Activated T-cell treated with anti-CD3 and anti-CD28 coated beads, Interleukin-2, amount 50 U/mL, for 48 hours (primary cell): Measurements from ENCODE around the gene UPB1.

Experiments used
- DNase-seq, 2 experiments: peaks; one replicate each; pipeline ENCODE4 v3.0.0-alpha.2; 2020

The UPB1 gene

DNA sequence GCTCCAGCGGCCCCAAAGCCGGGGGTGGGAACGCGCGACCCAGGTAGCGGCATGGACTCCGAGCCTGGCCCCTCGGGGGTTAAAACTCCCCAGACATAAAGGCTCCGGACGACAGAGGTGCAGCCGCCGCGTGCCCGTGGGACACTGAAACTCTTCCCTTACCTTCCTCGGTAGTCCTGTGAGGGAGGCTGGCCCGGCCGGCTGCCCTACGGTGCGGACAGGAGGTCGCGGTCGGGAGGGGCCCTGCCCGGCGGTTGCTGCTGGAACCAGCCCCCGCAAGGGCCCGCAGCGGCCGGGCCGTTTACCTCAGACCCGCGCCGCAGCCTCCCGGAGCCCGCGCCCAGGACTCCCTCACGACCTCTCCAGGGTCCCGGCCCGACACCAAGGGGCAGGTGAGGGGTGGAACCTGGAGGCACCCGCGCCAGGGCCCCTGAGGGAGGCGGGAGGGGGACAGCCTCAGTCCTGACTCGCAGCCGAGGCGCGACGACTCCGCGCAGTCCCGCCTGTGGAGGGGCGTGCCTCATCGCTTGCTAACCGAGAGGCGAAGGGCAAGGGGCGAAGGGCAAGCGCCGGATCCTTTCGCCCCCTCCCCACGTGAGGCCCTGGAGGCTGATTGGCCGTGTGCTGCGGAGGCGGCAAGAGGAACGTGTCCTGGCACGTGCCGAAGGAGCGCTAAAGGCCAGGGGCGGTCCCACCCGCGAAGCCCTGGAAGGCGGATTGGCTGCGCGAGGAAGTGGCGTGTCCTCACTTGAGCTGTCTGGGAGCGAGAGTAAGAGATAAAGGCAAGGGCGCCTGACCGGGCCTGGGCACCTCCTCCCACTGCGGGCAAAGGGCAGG lies at the start of gene UPB1:
Gene UPB1 (plus strand): TSS at position 805 of the 837 bp plus-strand sequence. CDS start 72 bp downstream, outside the sequence.
- DNase-seq = no peak

DNA sequence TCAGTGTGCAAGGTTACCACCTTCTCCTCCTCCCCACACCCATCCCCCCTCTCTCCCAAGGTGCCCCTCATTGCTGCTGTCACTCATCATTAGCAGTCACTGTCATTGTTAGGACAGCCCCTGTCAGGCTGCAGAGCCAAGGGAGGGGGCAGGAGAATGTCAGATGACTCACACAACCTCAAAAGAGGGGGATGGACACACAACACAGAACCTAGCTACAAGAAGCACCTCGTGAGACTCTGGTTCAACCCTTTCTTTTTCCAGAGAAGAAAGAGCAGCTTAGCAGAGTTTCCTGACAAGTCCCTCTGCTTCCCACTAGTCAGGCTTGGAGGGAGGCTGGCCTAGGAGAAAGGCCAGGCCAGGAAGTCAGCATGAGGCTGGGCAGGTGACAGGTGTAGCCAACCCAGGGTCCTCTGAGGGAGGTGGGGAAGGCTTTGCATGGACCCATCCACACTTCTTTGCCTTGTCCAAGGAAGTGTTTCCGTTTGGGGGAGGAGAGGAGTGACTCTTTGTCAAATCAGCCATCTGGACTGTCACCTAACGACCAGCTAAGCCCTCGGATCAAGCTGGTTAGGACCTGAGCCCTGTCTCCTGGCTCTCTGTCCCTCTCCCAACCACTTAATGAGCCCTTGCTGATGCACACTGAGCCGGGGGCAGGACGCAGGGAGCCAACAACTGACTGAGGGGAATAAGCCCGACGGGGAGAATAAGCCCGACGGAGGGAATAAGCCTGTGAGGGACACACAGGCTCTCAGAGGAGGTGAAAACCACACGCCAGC lies 49.5 kb upstream of the UPB1 start:
- peak in 1 of 2 experiments; percentile 46 for DNase-seq

DNA sequence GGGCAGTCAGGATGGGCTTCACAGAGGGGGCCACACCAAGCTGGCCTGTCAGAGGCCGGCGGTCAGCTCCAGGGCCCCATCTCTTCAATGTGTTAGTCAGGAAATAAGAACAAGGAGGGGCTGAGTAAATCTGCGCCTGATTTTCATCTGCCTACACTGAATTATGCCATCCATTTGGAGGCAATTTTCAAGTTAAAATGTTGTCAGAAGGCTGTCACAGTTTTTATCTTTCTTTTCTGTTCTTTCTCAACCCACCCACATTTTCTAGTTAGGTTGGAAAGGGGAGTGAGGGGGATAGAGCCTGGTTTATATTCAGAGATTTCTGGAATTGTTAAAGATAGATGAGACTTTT lies 48.9 kb upstream of the UPB1 start:
- DNase-seq = no peak

DNA sequence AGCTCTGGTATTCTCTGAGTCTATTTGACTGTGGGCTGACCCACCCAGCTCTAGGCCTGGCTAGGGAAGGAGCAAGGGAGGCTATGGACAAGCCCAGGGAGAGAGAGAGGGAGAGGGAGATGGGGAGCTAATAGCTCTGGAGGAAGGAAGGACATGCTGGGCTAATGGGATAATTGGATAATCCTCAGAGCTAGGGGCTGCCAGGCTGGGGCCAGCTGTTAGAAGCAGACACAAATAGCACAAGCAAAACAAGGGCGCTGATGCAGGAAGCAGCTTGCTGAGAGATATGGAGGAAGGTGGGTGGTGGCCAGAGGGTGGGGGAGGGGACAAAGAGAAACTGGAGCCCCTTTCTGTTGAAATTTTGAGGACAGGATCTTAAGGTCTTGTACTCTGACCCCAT lies 44.5 kb upstream of the UPB1 start:
- no peak for DNase-seq

DNA sequence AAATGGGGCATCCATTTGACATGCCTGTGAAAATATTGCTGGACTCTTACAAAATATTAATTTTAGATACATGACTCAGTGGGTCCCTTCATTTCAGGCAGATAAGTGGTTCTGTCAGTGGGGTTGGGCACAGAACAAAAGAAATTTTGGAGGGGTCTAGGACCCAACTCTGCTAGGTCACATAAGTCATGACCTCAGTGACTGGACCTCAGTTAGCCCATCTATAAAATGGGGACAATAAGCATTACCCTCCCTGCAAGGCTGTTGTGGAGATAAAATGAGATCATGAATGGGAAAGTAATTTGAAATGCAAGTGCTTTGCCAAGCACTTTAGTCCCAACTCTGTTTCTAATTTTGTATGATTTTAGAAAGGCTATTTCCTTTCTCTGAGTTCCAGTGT lies 44.0 kb upstream of the UPB1 start:
- DNase-seq = no peak

DNA sequence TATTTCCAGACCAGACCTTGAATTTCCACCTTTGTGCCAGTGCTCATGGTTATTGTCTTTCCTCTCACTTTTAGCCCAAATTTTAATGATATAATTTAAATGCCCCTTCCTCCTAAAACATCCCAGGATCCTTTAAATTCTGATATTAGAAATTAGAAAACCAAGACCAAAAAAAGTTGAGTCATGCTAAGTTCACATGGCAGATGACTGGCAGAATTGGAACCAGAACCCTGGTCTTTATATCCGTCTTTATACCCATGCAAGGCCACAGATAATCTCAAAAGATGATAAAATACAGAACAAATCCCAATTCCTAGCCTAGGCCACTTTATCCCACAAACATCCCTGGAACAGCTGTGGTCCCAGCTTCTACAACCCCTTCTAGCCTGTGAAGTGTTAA lies 41.3 kb upstream of the UPB1 start:
- no peak for DNase-seq

DNA sequence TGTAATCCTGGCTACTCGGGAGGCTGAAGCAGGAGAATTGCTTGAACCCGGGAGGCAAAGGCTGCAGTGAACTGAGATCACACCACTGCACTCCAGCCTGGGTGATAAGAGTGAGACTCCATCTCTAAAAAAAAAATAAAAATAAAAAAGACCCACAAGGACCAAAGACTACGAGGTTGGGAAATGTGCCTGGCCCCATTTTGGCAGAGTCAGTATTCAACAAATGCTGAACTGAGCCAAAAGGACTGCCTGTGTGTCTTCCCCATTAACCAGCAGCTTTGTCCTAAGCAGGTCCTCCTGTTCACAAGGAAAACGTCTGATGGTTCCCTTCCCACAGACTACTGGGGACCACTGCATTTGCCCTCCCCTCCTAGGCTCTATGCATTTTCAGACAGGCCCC lies 40.1 kb upstream of the UPB1 start:
- no peak for DNase-seq

DNA sequence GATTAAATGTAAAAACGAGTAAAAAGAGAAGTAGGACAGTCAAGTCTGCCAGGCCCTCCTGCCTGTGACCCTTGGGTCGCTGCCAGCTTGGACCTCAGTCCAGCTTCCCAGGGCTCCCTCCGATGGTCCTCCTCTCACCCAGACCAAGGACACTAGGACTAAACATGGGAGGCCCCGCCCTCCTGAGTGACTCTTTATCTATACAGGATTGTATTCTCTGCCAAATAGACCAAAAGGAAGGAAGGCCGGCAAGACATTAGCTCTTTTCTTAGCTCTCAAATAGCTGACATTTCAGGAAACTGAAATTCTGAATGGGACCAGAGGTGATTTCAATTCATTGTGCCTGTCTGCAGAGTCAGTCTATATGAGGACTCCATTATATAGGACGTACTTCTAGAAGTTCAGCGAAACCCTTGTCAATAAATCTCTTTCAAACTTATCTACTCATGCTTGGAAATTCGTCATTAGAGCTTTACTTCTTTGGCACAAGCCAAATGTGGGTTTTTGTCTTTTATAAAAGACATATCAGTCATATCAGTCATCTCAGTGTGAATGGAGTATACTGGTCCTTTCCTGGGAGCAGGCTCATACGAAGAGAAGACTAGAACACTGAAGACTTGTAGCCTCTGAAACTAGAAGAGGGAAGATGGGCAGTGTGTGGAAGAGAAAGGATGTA lies 39.2 kb upstream of the UPB1 start:
- DNase-seq = no peak

DNA sequence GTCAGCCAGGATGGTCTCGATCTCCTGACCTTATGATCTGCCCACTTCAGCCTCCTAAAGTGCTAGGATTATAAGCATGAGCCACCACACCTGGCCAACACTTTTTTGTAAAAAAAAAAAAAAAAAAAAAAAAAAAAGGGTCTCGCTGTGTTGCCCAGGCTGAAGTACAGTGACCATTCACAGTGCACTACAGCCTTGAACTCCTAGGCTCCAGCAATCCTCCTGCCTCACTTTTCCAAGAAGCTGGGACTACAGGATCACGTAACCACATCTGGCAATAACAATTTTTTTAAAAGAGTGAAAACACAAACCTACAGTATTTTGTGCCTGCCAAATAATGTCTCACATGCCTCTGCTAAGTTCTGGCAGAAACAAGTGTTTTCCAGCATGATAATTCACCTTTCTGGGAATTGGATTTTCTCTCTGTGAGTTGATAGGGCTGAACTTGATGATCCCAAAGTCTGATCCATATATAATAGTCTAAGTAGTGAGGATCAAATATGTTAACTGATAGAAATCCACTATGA lies 37.2 kb upstream of the UPB1 start:
- no peak for DNase-seq

DNA sequence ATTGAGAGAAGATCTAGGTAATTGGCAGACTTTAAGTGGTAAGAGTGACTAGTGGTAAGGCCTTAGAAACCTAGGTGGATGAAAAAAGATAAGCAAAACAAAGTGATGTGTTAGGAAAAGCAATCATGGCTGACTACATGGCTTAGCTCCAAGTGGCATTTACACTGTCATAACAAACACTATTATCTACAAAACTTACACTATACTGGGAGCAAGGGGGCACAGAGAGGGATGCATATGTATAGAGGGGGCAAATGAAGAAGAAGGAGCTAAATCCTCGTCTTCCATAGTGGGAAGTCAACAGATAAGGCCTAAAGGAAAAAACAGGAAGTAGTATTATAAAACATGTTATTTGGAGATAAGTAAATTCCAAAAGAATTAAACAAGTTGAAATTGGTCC lies 35.2 kb upstream of the UPB1 start:
- no peak for DNase-seq

DNA sequence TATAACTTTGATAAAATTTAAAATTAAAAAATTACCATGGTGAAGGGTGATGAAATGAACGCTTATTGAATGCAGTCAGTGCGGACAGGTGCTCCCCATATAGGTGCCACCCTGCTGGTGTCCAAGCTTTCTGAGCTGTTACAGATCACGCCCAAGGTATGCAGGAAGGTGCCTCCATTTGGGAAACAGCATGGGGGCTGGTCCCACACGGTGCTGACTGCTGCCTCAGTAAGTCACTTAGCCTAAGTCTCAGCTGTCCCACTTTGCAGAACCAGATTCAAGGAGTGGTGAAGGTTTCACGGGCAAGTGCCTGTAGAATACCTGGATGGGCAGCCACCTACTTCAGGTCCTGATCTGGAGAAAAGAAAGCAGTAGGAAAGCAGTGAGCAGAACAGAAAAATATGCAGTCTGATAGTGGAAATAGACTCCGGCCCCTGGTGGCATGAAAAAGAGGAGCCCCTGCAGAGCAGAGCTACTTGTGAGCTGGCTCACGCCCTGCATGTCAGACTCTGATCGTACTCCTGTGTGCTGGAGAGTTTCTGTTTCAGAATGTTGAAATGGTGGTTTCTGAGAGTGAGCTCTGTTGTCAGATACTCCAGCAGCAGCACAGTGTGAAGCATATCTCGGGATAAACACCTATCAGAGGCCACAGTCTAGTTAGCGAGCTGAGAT lies 34.6 kb upstream of the UPB1 start:
- no peak for DNase-seq

DNA sequence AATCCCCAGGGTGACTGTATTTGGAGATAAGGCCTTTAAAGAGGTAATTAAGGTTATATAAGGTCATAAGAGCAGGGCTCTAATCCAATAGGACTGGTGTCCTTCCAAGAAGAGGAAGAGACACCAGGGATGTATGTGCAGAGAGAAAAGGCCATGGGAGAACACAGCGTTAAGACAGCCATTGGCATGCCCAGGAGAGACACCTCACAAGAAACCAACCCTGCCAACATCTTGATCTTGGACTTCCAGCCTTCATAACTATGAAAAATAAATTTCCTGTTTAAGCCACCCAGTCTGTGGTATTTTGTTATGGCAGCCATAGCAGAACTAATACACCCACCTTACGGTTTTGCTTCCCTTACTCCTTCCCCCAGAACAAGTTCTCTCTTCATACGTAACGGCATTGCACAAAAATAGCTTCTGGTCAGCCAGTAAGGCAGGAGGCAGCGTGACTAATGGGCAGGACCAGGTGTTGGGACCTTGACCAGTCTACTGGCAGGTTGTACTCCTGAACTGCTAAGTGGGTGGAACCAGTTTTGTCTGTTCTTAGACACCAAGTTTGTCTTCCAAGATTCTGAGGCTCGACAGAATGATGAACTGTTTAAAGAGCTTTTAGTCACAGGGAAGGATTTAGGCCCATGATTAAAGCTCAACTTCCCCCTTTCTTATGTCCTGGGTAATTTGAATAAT lies 31.9 kb upstream of the UPB1 start:
- no peak for DNase-seq

DNA sequence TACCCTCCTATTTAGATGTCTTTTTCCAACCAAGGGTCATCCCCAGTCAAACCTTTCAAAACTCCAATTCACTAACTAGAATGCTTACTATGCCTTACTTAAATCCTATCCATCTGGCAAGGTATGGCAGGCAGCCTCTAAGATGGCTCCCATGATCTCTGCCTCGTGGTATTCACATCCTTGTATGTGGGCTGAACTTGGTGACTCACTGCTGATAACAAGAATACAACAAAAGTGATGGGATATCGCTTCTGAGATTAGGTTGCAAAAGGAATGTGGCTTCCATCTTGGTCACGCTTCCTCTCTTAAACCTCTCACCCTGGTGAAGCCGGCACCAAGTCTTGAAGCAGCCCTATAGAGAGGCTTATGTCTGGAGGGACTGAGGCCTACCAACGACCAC lies 29.6 kb upstream of the UPB1 start:
- no peak for DNase-seq

DNA sequence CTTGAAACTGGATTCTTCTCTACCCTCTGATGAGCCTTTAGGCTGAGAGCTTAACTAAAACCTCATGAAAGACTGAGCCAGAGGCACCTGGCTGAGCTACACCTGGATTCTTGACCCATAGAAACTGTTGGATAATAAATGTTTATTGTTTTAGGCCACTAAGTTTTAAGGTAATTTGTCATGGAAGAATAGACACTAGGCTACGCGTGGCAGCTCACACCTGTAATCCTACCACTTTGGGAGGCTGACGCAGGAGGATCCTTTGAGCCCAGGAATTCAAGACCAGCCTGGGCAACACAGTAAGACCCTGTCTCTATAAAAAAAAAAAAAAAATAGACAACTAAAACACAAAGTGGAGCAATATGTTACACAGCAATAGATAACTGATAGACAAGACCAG lies 29.2 kb upstream of the UPB1 start:
- no peak for DNase-seq

DNA sequence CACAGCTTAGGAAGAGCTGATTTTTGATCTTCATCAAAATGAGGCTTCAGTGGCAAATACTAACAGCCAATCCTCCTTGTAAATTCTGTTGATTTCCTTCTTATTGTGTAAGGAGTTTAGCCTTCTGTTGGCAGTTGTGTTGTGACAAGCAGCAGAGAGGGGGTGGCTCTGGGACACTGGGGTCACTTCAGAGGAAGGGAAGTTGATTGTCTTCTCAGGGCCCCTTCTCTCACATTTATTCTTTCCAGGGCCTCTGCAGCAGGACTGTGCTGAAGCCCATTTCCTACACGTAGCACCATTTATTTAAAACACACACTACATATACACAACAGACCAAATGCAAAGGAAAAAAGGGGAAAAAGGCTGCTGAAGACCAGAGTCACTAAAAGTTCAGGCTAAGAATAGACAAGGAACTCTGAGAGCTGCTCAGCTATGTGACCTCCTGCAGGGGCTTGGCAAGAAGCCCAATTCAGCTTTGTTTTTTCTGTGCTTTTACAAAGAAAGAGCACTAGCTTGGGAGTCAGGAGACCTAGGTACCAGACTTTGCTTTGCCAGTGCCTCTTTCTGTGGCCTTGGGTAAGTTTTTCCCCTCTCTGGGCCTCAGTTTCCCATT lies 28.3 kb upstream of the UPB1 start:
- no peak for DNase-seq

DNA sequence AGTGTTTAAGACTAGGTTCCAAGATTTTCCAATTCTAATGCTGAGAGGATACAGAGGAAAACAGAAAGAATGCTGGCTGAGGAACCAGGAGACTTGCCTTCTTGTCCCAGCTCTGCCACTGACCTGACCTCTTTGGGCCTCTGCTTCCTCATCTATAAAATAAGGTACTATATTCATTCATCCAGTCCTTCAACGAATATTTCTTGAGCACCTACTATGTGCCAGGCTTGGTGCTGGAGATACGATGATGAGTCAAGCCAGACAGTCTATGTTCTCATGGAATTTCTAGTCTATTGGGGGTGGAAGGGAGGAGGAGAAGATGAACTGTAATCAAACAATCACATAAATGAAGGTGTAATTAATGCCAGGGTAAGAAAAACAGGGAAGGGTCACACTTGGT lies 27.8 kb upstream of the UPB1 start:
- no peak for DNase-seq

DNA sequence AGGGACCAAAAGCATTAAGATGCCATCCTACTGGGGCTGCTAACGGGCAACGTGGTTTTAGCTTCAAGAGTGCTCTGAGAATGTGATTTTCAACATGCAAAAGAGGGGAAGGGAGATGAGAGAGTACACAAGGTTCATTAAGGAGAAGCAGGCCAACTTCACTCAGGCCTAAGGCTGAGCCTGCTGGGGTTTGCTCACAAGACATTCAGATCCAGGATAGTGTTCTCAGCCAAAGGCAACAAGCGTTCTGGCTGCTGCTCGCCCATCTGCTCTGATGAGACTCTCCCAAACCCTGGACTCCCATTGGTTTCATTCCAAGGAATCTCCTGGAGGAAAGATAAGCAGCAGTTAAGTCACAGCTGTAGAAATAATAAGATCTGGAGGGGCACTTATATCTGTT lies 23.6 kb upstream of the UPB1 start:
- DNase-seq = no peak

DNA sequence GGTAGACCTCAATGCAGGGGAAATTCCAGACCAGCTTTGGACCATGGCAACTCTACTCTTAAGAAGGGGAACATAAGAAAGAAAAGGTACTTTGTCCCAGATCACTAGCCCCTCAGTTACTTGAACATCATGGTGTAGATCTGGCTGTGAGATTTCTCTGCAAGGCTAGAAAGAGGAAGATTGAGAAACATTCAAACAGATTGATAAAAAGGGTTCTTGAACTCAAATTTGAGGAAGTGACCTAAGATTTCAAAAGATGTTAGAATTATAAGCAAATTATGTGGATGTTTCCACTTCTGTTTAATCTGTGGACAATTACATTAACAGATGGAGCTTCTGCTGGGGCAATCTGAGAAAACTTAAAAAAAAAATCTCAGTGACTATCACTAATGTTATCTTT lies 21.8 kb upstream of the UPB1 start:
- no peak for DNase-seq

DNA sequence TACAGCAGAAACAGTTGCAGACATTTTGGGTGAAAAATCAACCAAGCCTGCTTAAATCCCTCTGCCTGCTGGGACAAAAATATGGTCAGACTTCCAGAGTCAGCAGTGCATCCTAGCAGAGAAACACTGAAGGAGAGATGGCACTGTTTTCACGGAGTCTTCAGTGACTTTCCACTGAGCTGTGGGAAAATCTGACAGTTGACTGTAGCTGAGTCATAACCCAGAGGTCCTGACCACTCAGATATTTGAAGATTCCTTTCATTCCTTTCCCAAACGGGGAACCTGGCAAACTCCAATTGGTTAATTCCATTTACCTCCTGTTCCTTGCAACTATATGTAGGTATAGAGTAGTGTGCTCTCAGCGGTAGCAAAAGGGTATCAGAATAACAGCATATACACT lies 20.9 kb upstream of the UPB1 start:
- no peak for DNase-seq

DNA sequence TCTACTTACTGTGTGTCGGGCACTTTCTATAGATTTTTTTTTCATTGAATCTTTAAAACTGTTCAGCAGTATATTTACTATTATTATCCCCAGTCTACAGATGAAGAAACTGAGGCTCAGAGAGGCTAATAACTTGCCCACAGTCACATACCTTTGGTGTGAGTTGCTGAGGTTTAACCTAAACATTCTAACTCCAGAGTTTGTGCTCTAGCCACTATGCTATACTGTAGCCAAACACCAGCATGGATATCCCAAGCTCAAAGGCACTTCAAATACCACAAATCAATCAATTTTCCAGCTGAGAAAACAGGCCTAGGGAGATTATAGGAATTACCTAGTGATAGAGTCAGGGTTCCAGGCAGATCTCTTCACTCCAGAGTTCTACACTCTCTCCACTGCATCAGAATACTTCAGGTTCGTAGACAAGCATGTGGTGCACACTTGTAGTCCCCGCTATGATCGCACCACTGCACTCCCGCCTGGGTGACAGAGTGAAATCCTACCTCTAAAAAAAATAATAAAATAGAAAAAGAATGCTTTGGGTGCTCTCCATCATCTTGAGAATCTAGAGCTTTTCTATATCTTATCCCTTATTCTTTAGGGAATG lies 20.4 kb upstream of the UPB1 start:
- DNase-seq = no peak

DNA sequence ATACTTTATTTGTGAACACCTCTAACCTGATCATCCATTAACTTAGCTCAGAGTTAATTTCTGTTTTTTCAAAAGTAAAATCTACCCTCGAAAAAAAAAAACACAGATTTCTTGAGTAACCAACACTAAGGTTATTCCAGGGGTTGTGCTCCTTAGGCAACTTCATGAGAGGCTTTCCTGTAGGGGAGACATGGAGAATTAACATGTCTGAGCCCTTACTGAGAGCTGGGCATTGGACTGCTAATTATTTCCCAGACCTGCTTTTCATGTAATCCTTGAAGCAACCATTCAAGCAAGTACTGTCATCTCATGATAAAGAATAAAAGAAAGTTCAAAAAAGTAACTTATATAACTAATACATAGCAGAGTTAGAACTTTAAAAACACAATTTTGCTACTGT lies 13.5 kb upstream of the UPB1 start:
- no peak for DNase-seq

DNA sequence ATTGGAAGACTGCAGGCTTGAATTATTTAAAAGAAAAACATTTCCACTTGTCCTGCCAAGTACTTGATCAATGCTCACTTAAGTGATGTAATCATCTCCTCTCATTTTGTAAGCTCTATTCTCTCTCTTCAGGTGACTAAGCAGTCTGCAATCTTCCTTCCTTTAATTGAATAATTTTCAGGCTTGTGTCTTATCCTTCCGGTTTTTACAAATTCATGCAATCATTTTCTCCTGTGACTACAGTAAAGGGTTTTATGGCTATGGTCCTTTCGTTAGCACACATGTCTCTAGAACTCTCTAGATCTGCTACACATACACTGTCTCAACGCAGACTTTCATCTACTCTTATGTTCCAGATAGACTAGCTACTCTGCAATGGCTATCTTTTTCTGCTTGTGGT lies 12.6 kb upstream of the UPB1 start:
- DNase-seq = no peak
